Activated CD8-positive, alpha-beta memory T cell treated with anti-CD3 and anti-CD28 coated beads, Interleukin-2, amount 50 U/mL, for 1 hour (primary cell): Measurements from ENCODE around the gene ZCCHC8.
"Not testable (repeated sequence)": the region's sequence is repeated elsewhere in the genome, so short reads cannot be mapped to it uniquely, and the experiment has no call there.

Source experiments
- DNase-seq: peaks from one replicate; pipeline ENCODE4 v3.0.0-alpha.2; 2020; ENCODE audit errors: extremely low read depth

ZCCHC8 gene

DNA sequence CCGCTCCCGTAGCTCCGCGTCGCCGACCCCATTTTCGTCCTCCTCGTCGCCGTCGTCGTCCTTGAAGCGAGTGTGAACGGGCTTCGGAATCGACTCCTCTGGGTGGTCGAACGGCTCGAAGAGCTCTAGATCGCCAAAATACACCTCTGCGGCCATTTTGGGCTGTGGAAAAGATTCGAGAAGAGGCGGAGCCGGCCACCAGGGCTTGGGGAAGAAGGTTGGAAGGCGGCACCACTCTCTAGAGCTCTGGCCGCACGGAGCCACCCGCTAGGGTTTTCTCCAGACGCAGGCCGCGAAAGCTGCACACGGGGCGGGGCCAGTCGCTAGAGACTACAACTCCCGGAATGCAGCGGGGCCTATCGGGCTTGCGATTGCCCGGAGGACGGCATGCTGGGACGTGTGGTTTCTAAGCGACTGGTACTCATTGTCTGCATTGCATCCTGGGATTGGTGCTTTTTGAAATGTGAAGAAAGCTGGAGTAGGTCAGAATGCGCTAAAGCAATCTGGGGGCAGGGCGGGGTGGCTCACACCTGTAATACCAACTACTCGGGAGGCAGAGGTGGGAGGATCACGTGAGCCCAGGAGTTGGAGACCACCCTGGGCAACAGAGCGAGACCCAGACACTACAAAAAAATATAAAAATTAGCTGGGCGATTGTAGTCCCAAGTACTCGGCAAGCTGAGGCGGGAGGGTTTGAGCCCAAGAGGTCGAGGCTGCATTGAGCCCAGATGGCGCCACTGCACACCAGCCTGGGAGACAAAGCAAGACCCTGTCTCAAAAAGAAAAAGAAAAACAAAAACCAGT is at the start of gene ZCCHC8:
TSS of gene ZCCHC8 (minus strand) at position 248 of the 804 bp plus-strand sequence. CDS start at position 156, 92 bp downstream.
- DNase-seq: peak; percentile 89

DNA sequence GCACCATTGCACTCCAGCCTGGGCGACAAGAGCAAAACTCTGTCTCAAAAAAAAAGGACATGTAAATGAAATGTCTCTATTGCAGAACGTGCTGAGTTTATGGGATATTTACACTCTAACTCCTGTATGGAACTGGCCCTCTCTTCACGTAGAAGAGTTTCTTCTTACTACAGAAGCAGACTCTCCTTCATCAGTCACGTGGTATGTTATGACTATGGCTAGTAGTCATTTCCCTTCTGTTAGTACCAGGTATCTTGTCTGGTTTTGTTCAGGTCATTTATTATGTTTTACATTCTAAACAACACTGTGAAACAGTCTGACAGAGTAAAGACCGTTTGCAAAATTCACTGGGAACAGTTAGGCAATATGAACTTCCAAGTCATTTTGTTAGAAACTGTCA is 46.6 kb upstream of the ZCCHC8 start:
- no peak for DNase-seq

DNA sequence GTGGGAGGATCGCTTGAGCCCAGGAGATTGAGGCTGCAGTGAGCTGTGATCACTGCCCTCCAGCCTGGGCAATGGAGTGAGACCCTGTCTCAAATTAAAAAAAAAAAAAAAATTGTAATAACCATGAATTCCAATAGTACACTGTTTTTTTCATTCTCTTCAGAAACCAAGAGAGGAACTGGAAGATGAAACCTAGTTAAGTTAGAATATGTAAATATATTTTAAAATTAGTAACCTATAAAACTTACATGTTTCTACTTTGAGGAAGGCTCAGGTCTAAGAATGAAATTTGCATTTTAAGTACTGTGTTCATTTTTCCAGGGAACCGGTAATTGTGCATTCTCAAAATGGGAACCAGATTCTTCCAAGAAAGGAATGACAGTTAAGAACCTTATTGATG is 45.1 kb upstream of the ZCCHC8 start:
- DNase-seq: no peak

DNA sequence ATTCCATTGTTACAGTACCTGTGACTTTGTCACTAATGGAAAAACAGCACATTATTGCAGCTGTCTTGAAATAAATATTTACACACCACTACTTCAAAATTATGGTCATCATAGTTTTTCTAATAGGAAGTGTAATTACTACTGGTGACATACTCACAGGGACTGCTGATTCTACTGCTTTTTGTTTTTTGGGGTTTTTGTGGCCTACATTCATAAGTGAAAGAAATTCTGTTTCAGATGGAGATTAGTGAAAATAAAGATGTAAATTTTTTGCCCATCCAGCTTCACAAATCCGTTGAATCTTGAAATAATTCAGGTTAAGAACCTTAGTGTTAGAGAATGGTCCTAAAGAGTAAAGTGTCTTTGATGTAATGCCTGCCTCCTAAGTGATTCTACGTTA is 43.8 kb upstream of the ZCCHC8 start:
- DNase-seq: no peak

DNA sequence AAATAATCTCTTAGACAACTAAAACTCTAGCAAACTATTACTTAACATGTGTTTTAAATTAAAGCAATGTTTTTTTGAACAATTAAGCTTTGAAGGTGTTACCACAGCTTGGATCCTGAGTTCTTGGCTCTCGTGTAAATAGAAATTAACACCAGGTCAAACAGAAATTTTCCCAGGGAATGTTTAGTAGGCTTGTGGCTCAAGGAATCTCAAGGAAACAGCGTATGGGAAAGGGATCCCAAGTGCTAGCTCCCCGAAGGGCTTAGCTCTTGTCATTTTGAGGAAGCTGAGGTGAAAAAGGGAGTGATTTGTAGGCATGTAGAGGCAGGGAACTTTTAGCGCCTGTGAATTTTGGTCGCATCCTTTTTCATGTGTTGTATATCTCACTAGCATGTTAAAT is 37.8 kb upstream of the ZCCHC8 start:
- no peak for DNase-seq

DNA sequence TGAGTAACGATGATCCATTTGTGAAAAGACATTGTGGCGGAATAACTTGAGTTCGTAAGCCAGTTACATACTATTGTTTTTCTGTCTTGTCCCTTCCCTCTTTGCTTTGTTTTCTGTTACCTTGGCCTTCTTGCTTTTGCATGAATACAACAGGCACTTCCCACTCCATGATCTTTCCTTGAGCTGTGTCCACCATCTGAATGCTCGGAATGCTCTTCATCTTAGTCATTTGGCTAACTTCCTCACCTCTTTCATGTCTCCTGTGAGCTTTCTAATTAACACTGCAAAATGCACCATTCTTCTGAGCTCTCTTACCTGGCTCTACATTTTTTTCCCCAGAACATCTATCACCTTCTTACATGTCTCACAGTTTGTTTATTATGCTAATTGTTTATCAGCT is 36.3 kb upstream of the ZCCHC8 start:
- no peak for DNase-seq

DNA sequence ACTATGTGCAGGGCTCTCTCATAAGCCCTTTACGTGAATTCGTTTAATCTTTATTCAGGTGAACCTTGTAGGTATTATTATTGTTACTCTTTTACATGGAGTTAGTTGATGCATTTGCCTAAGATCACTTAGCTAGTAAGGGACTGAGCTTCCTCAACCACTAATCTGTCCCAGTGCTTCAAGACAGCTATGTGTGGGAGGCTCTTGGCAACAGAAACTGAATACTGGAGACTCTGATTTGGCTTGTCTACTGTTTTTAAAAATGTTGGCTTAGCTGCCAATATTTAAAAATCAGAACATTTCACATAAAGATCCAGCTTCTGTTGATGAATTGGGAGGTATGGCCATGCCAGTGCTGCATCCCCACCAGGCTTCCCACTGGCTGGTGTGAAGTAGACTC is 33.1 kb upstream of the ZCCHC8 start:
- no peak for DNase-seq

DNA sequence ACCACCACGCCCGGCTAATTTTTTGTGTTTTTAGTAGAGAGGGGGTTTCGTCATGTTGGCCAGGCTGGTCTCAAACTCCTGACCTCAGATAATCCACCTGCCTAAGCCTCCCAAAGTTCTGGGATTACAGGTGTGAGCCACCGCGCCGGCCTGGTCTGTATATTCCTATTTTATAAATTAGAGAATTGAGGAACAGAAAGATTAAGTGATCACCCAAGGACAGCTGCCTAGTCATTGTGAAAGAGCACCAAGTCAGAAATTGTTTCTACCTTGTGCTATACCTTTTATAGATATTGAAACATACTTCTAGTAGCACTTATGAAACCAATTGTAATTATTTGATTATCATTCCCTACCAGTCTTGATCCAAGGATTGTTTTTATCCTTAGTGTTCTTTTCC is 28.3 kb upstream of the ZCCHC8 start:
- no peak for DNase-seq

DNA sequence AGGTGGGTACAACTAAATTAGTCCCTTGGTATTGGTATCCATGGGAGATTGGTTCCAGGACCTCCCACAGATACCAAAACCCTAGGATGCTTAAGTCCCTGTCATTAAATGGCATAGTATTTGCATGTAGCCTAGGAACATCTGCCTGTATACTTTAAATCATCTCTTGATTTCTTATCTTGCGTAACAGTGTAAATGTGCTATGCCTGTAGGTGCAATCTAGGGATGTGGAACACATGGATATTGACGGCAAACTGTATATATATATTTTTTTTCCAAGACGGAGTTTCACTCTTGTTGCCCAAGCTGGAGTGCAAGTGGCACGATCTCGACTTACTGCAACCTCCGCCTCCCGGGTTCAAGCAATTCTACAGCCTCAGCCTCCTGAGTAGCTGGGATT is 27.9 kb upstream of the ZCCHC8 start:
- no peak for DNase-seq

GRCh38 chr12:122527478-122527944 is 26.8 kb upstream of the ZCCHC8 start:
- no peak for DNase-seq

- peak; percentile 99 for DNase-seq
These were observed 26.1 kb upstream of the ZCCHC8 start, which contains the start of the genes KNTC1 and RSRC2 for GRCh38 chr12:122526683-122527477. Gene KNTC1, plus strand, starts transcription at chr12:122527249. Its CDS starts 2,815 bp downstream, at chr12:122530064. Gene RSRC2, minus strand, starts transcription at chr12:122526936. Its CDS starts 83 bp downstream, at chr12:122526853.

DNA sequence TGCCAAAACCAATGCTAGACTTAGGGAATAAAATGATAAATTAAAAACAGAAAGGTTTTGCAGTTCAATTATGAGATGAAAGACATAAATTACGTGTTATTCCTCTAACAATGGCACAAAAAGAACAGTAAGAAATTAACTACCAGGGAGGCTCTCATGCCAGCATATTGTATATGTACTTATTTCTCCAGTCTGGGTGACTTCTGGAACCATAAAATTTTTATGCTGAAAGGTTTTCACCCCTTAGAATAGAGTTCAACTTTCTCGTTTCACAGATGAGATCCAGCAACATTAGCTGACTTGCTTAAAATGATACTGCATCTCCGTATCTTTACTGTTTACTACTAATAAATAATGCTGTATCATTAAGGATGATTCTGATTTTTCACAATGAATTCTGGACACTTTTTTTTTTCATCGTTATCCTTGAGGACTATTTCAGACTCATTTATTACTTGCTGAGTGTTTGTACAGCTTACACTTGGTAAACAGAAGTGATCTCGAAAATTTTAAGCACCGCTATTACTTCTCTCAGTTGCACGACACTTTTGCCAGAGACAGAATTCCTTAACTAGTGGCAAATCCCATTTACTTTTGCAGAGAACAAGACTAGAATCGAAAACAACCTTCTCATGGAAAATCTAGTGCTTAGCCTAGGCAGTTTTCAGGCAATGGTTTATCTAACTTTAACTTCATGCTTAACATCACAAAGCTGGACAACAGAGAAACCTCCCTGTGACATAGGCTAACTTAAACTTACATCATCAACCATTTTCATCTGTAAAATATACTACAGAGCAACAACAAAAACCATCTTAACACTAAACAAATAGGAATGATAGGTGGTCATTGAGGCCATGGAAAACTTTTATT is 23.4 kb upstream of the ZCCHC8 start:
- no peak for DNase-seq

DNA sequence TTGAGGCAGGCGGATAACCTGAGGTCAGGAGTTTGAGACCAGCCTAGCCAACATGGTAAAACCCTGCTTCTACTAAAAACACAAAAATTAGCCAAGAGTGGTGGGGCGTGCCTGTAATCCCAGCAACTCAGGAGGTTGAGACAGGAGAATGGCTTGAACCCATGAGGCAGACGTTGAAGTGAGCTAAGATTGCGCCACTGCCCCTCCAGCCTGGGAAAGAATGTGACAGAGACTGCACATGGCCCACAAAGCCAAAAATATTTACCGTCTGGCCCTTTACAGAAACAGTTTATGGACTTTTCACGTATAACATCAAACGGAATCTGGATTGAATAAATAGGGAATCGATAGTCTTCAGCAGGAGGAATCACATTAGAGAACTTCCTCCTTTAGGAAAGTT is 22.5 kb upstream of the ZCCHC8 start:
- no peak for DNase-seq

DNA sequence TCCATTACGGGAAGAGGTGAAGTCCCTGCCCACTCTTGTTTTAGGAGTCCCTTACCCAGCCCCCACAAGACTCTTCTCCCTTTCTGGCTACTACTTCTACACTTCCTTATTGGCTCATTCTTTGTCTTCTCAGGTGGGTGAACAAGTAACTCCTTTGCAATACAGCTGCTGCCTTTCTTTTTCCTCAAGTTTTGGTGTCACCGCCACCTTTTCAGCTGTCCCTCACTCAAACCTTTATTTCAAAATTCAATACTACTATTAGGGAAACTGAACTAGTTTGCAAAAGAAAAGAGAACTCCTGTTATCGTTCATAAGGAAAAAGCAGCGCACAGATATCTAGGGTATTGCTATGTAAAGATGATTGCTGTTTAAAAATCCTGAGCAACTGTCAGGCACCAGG is 19.9 kb upstream of the ZCCHC8 start:
- no peak for DNase-seq

DNA sequence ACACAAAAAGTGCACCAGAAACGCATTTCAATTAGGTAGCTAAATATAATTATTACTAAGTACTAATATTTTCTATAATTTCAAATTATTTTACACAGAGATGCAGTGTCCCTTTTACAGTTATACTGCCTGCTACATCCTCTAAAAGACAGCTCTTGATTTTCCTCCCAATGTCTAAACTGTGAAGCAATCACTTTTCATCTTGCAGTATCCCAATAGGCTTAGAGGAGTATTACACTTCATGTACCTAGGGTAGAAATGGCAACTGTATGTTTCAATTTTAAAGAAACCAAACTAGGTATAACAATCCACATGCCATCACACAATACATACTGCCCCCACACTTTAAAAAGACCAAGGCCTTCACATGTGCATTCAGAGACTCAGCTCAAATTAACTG is 18.7 kb upstream of the ZCCHC8 start:
- no peak for DNase-seq

GRCh38 chr12:122518908-122519307 is 18.2 kb upstream of the ZCCHC8 start:
- DNase-seq: no peak

DNA sequence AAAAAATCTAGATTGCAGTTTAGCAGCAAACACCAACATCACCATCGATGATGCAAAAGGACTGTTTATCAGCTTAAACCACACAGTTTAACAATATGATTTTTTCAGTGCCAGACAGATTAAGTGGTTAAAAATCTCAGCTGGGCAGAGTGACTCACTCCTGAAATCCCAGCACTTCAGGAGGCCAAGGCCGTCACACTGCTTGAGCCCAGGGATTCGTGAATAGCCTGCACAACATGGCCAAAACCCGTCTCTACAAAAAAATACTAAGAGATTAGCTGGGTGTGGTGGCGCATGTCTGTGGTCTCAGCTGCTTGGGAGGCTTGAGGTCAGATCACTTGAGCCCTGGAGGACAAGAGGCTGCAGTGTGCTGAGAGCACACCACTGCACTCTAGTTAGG is 17.1 kb upstream of the ZCCHC8 start:
- no peak for DNase-seq

DNA sequence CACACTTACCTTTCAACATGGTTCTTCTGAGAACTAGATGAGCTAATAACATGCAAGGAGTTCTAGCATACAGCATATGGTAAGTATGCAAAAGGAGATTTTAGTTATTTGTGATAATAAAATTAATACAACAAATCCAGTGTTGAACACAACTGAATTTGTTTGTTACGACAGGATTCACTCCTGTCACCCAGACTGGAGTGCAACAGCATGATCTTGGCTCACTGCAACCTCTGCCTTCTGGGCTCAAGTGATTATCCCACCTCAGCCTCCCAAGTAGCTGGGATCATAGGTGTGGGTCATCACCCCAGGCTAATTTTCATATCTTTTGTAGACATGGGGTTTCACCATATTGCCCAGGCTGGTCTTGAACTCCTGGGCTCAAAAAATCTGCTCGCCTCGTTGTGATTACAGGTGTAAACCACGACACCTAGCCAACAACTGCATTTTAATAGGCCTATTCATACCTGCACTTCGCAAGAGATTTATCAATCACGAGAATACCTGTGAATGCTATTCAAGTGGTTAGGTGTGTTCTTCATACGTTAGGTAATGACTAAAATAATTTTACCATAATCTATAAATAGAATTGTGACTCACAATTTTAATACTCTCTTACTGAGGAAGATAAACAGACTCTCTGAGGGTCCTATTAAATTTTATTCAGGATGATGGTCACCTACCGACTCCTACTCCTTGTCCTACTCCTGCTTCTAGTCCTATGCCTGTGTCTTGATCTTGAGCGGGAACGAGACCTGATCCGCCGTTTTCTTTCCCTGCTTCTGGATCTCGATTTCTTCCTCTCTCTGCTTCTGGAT is 16.0 kb upstream of the ZCCHC8 start:
- DNase-seq: no peak

DNA sequence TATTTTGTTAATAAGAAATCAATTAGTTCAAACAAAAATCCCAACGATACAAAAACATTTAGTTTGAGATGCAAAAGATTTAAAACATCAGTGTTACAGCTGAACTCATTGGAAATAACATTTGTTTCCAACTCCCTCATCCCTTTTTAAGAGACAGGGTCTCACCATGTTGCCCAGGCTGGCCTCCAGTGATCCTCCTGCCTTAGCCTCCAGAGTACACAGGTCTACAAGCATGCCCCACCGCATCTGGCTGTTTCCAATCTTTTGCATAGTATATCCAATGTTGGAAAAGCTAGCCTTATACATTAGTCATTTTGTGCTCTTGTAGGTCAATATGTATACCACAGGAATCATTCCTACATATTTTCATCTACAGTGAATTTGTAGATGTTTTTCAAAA is 14.5 kb upstream of the ZCCHC8 start:
- DNase-seq: no peak

- no peak for DNase-seq
These were observed 12.9 kb upstream of the ZCCHC8 start for GRCh38 chr12:122513660-122514059.

GRCh38 chr12:122513028-122513427 is 12.3 kb upstream of the ZCCHC8 start:
- DNase-seq: not testable (repeated sequence)
